Measurements from ENCODE around the gene RASSF9.

RASSF9 gene

DNA sequence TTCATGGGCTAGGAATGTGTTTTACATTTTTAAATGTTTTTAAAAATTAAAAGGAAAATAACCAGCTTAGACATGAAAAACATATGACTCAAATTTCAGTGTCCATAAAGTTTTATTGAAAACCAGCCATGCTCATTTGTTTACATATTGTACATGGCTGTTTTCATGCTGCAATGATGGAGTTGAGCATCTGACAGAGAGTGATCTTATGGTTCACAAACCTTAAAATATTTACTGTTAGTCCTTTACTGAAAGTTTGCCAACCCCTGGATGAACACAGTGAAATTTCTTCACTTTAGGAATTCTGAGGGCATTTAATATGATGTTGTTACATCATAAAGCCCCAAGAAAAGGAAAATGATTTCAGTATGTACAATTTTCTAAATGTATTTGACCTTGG, 16.1 kb downstream of the RASSF9 start:
- DNase-seq, result no peak

DNA sequence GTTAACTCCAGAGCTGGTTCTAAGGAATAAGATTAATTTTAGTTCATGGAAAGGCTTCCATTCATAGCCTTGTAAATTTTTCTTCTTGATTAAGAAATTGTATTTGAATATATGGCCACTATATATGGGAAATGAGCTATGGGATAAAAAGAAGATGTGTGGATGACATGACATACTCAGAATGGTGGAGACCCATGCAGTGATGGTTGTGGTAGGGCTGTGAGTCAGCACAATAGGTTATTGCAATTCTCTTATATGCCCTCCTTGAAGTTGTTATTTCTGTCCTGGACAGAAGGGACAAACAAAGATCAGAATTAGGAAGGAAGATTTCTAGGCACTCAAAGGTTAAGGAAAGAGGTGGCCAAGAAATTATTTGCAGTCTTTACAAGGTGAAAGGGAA, 21.5 kb downstream of the RASSF9 start:
- no peak for DNase-seq

DNA sequence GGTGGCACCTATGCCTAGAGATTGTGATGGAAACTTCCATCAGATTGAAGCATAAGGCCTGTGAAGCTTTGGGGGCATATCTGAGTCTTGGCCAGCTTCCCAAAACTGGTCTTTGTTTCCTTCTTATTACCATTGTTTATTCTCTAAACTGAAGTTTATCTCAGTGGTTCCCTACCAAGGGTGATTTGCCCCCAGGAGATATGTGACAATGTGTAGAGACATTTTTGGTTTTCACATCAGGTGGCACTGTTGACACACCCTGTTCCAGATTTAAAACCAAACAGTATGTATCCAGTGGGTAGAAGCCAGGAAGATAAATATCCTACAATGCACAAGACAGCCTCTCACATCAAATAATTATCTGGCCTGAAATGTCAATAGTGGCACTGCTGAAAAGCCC, 22.1 kb downstream of the RASSF9 start:
- no peak for DNase-seq

DNA sequence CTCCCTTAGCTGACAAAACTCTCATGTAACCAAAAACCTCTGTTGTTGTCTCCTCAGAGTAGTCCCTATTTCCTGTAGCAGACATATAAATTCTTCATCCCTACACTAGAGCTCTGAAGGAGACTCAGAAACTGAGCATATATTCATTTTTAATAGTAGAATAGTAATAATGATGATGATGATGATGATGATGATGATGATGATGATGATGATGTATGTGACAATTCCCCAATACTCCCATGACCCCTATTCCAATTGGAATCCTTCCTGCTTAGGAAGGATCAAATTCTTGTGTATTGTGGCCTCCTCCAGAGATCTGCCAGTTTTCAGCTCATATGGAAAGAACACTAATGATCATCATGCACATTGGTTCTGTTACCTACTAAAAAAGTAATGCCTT, 26.7 kb downstream of the RASSF9 start:
- DNase-seq, result no peak

DNA sequence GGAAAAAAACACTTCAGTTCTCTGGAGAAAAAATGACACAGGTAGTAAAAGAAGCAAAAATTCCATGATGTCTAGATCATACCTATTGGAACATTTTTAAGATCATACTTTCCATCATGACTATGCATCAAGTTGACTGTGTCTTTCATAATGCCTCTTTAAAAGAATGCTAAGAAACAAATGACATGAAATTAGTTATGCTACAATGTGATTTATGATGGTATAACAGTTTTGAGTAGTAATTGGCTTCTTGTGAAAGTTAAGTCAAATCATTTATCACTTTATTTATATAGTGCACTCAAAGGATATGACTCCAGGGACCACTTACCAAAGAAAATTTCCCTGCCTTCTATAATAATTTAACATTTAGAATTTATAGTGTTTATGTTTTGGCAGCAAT, 28.5 kb downstream of the RASSF9 start:
- no peak for DNase-seq

DNA sequence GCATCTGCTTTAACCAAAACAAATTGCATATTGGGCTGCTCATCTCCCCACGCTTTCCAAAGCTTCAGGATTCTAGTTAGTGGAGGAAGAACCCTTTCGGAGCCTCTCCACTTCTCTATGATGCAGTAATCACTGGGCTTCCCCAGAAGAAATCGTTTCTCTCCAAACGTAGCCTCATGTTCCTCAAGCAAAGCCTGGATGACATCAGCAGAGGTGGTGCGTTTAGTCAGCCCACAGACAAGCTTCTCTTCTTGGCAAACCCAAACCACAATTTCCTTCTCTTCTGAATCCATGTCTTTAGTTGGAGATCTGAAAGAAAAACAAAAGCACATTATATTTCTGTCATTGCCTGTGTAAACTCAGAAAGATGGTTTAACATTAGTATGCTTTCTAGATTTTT, 30.6 kb downstream of the RASSF9 start:
- no peak for DNase-seq

DNA sequence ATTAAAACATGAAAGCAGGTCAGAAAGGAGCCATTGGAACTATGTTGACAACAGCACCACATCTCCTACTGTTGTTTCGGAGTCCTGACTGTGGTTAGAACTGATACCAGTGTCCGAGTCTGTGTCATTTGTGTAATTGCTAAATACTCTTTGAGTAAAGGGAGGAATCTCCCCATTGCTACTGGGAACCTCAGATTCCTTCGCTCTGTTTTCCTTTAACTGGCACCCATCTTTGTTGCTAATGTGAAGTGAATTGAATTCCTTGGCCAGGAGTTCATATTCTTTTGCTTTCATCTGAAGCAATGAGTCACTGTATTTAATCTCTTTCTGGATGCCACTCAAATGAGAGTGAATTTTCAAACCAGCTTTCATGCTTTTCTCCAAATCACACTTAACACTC, 31.5 kb downstream of the RASSF9 start:
- DNase-seq, result no peak

DNA sequence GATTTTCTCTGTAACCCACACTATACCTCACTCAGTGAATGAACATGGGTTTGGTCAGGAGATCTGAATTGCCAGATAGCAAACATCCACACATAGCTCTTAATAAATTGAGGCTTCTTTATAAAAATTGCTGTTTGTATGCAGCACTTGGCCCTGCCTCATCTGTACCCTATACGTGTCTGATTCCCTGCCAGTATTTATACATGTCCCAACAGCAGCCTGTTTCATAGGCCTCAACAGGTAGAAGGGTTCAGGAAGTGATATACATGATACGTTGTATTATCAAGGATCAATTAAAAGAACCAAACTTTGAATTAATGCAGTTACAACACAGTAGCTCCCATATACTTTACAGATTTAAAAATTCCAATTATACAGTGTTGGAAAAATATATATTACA, 32.3 kb downstream of the RASSF9 start:
- DNase-seq, result no peak

DNA sequence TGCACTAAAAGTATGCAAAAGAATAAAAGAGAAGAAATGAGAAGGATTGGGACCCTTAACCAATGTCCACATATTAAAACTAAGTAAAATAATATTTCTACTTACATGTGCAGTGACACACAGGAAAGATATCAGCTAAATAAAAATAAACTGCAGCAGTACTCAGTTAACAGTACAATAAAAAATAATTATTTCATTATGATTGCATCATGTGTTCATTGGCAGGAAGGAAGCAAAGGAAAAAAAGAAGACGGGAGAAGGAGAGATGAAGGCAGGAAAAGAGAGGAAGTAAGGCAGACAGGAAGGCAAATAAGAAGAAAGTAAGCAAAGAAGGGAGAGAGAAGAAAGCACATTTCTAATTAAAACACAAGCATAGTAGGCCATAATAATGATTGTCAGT, 33.0 kb downstream of the RASSF9 start:
- no peak for DNase-seq

DNA sequence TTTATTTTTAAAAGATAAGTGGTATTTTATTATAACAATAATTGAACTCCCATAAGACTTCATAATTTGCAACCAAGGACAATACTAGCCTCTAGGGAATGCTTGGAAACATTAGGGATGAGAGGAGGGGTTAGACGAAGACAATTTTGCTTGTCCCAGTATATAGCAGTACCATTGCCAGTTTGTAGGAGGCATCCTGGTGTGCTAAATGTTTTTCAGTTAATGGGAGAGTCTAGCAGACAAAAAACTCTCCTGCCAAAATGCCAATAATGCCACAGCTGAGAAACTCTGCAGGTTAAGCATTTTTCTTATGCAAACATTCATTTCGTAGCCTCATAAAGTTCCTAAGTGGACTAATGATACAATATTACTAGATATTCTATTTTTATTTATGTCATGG, 38.1 kb downstream of the RASSF9 start:
- DNase-seq, result no peak

DNA sequence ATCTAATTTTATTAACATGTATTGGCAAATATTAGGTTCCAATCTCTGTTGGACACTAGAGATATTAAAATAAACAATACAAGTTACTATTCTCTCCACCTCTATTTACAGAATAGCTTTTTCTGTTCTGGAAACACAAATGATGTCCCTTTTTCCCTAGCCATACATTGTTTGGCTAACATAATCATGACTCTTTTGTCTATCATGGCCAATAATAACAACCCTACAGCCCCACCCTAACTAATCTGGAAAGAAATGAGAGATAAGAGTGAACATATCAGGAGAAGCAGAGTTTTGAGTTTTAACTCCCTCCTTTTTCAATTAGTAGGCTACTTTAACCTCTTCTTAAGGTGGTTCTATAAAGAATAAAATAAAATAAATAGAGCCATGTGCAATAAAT, 40.2 kb downstream of the RASSF9 start:
- no peak for DNase-seq

DNA sequence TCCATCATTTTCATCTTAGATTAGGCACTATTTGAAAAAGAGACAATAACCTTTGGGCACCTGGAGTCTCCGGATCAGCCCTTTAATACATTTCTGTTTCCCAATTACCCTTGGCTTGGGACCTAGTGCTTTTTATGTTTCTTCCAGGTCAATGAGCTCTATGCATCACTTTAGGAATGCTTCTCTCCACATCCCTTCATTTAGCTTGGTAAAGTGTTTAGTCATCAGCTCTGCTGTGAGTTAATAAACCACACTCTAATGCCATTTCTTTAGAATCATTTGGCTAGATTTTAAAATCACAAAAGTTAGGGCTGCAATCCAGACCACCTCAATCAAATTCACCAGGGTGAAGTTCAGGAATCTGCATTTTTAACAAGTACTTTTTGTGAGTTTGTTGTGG, 41.7 kb downstream of the RASSF9 start:
- DNase-seq, result no peak

DNA sequence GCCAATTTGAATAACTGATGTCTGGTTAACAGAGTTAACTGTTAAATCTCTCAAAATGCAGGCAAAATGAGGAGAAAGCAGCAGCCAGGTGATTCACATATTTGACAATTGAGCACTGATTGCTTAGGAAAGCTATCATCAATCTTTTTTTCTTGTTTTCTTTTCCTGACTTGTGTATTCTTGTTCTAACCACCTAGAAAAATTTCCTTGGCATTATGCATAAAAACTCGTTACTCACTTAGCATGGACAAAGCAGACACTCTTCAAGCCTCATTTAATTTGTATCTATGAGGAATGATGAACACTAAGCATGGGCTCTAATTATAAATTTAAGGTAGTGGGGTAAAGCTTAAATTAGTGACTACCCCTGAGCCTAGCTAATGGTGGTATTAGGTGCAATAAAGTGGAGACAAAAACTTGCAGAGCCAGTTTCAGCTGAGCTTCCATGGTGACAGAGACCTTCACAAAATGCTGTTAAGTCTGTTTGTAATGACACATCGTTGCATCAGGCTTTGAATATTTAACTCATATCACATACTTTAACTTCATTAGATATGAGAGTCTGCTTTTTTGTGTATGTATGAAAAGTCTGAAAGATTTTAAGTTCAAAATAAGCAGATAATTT, 52.0 kb downstream of the RASSF9 start:
- no peak for DNase-seq

DNA sequence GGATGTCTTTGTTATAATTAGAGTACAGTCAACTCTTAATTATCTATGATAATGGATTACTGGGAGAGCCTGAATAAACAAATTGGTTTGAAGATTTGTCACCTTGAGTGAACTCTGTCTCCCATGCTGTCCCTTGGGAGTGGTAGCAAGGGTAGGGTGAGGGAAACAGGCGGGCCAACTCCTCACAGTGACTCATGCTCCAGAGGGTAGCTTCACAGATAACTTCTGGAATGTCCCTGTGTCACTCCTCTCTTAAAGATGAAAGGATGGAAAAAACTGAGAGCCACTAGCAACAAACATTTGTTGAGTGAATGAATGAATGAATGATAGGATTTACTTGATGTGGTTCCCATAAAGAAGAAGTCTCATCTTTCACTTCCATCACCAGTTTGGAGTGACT, 53.5 kb downstream of the RASSF9 start:
- DNase-seq, result no peak

DNA sequence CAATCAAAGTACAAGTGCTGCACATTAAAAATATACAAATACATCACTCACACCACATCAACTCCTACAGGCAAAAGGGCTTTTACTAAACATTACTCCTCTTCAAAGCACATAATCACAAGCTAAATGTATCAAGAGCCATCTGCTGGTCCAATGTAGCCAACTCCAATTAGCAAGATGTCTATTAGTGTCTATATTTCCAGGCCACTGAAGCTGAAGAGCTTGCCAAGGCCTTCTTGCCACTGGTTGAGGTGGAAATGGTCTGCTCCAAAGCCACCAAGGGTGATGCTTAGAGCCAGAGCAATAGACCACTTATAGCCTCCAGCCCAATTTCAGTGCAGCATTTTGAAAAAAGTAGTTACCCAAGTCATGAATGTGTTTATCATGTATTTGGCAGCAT, 54.4 kb downstream of the RASSF9 start:
- no peak for DNase-seq

DNA sequence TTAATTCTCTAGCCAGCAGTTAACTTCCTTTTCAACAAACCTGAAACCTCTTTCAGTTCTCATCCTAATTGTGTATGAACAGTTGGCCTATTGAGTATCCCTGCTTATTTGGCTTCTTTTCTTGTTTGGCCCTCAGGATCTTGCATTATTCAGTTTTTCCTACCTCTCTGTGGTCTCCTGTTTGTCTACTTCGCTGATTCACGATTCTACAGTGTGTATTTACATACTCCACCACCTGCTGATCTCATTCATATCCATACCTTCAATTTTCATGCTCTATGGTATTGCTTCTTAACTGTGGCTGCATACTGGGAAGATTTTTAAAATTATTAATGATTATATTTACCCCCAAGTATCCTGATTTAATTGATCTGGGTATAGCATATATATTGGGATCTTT, 56.4 kb downstream of the RASSF9 start:
- DNase-seq, result no peak

DNA sequence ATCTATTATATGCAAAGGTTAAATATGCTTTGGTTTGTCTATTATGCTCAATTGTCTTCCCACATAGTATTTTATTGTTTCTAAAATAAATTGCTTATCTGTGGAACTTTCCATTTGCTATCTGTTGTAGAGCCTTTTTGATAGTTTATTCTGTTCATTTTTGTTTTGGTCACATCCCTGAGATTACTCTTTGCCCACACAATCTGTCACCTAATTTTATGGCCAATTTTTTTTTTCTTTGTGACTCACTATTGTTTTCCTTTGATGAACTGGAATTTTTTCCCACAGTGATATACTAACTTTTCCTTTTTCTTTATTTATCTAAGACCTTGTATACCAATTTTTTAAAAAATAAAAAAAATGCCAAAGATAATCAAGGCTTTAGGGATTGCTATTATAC, 61.1 kb downstream of the RASSF9 start:
- no peak for DNase-seq

DNA sequence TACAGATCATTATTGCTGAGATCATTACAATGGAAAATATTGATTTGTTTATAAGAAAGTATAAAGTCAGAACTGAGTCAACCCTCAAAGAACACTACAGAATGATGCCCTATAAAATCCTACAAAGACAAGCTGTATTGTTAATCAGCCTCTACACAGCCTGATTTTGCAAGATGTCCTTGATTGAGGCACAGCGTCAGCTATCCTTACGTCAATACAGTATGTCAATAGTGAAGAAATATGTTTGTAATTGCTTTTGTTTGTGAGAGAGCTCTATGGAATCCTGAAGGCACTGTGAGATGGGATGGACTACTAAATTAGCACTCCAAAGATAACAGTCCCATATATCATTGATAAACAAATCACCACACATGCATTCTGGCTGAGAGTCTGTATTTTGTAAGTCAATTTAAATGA, 70.7 kb downstream of the RASSF9 start:
- DNase-seq, result no peak

DNA sequence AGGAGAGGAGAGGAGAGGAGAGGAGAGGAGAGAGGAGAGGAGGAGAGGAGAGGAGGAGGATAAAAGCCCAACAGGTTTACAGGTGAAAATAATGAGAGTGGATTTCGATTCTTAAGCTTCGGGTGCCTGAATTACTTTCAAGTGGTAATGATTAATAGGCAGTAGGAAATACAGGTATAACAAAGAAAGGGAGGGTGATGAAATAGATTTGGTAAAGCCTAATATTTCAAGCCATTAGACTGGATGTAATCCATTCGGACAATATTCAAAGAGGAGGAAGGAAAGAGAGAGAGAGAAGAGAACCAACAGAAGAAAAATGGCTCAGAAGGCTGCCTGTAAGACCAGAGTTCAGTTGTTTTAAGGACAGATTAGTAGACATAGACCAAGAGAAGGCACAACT, 76.6 kb downstream of the RASSF9 start:
- DNase-seq, result no peak

DNA sequence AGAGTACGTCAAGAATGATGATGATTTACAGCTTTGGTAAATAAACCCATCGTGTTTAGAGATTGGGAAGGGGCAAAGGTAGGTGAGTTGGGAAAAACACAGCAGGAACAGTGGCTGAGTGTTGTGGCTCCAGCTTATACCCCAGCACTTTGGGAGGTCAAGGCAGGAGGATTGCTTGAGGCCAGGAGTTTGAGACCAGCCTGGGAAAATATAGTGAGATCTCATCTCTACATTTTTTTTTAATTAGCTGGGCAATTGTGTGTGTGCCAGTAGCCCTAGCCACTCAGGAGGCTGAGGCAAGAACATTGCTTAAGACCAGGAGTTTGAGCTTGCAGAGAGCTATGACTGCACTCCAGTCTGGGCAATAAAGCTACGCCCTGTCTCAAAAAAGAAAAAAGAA, 77.1 kb downstream of the RASSF9 start:
- DNase-seq, result no peak

DNA sequence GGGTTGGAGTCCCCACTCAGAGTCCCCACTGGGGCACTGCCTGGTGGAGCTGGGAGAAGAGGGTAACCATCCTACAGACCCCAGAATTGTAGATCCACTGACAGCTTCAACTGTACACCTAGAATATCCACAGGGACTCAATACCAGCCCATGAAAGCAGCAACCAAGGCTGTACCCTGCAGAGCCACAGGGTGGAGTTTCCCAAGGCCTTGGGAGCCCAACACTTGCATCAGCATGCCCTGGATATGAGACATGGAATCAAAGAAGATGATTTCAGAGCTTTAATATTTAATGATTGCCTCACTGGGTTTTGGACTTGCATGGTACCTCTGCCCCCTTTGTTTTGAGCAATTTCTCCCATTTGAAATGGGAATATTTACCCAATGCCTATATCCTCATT, 80.4 kb downstream of the RASSF9 start:
- DNase-seq, result no peak
